SU-DHL-6 (cell line): ENCODE results near the gene IL17REL.
"Not testable (repeated sequence)": the region's sequence is repeated elsewhere in the genome, so short reads cannot be mapped to it uniquely, and the experiment has no call there.

Experiments
- H2AFZ ChIP-seq: fragments of 200-600 bp; sonication (generic); 2 replicates; pipeline ENCODE4 v1.6.1; 2014; ENCODE audit warnings: low read depth, mild to moderate bottlenecking, moderate library complexity, mixed read lengths, antibody characterized with exemption, low read length; ENCODE audit not compliant: severe bottlenecking
- H3F3A ChIP-seq: fragments of 200-600 bp; shearing (Covaris generic); 2 replicates; pipeline ENCODE4 v1.6.0; 2016; ENCODE audit warnings: antibody characterized with exemption, mild to moderate bottlenecking; ENCODE audit not compliant: insufficient read depth
- H3K27ac ChIP-seq: fragments of 200-600 bp; sonication (generic); 2 replicates; pipeline ENCODE4 v1.5.1; 2016; ENCODE audit warnings: low read depth, mild to moderate bottlenecking, low read length, moderate library complexity, mixed read lengths
- H3K27me3 ChIP-seq: fragments of 200-600 bp; sonication (generic), shearing (Covaris generic); 2 replicates; pipeline ENCODE4 v1.6.0; 2014; ENCODE audit warnings: mild to moderate bottlenecking, low read length
- H3K36me3 ChIP-seq: fragments of 200-600 bp; sonication (generic); 2 replicates; pipeline ENCODE4 v1.6.1; 2014; ENCODE audit warnings: mild to moderate bottlenecking, low read length, mixed read lengths
- H3K4me2 ChIP-seq: fragments of 300-600, 200-600 bp; shearing (Covaris generic), sonication (generic); 2 replicates; pipeline ENCODE4 v1.6.0; 2014; ENCODE audit warnings: low read length, low read depth, mild to moderate bottlenecking; ENCODE audit not compliant: poor library complexity, severe bottlenecking
- H3K4me3 ChIP-seq: fragments of 200-600 bp; sonication (generic); 2 replicates; pipeline ENCODE4 v1.5.1; 2014; ENCODE audit warnings: antibody characterized with exemption, low read length, mild to moderate bottlenecking, mixed read lengths; ENCODE audit not compliant: insufficient read depth, poor library complexity, severe bottlenecking
- H3K79me2 ChIP-seq: fragments of 200-600 bp; sonication (generic); 2 replicates; pipeline ENCODE4 v1.6.1; 2014; ENCODE audit warnings: mild to moderate bottlenecking, low read length, moderate library complexity; ENCODE audit not compliant: insufficient read depth
- H3K9ac ChIP-seq: fragments of 200-600 bp; sonication (generic); 2 replicates; pipeline ENCODE4 v1.7.0; 2014; ENCODE audit warnings: mild to moderate bottlenecking, low read length
- H3K9me2 ChIP-seq: fragments of 200-600 bp; sonication (generic); replicated peaks from 2 replicates; pipeline ENCODE4 v1.6.1; 2014; ENCODE audit warnings: low read length; ENCODE audit not compliant: insufficient read depth
- H3K9me3 ChIP-seq: fragments of 200-600 bp; sonication (generic); 2 replicates; pipeline ENCODE4 v1.6.1; 2014; ENCODE audit warnings: low read length, mixed read lengths; ENCODE audit not compliant: insufficient read depth
- H4K20me1 ChIP-seq: fragments of 200-600 bp; sonication (generic); 2 replicates; pipeline ENCODE4 v1.6.1; 2014; ENCODE audit warnings: low read depth, mild to moderate bottlenecking, antibody characterized with exemption, low read length, moderate library complexity, mixed read lengths
- EZH2phosphoT487 ChIP-seq: fragments of 200-600 bp; sonication (generic), shearing (Covaris generic); conservative IDR thresholded peaks from 2 replicates; pipeline ENCODE4 v1.6.1; 2018; ENCODE audit warnings: mild to moderate bottlenecking, antibody characterized with exemption, low read length, moderate library complexity, mixed read lengths
- TF ChIP-seq, protein P1 (sequence below): fragments of 200-600 bp; sonication (generic); IDR thresholded peaks from one replicate; pipeline ENCODE4 v1.5.1; 2017; ENCODE audit warnings: antibody characterized with exemption, mild to moderate bottlenecking, low read length, moderate library complexity; ENCODE audit not compliant: insufficient read depth, poor library complexity, severe bottlenecking

The IL17REL gene

GRCh38 chr22:49991907-49992533 lies 20.5 kb downstream of the IL17REL start:
- Histone ChIP-seq H3K9me2 (no peaks in the 10 kb centered on the region), H3K27ac (no peak overlapping the region), H4K20me1 (no peaks in the 10 kb centered on the region), H3K27me3 (no peaks in the 10 kb centered on the region), H3K9ac (no peak overlapping the region), H3F3A (no peaks in the 10 kb centered on the region), H3K36me3 (no peaks in the 10 kb centered on the region), H3K9me3 (no peaks in the 10 kb centered on the region), H3K79me2 (no peaks in the 10 kb centered on the region), H3K4me3 (no peak overlapping the region), H2AFZ (no peak overlapping the region), H3K4me2 (no peak overlapping the region)
- TF ChIP-seq, protein P1, sequence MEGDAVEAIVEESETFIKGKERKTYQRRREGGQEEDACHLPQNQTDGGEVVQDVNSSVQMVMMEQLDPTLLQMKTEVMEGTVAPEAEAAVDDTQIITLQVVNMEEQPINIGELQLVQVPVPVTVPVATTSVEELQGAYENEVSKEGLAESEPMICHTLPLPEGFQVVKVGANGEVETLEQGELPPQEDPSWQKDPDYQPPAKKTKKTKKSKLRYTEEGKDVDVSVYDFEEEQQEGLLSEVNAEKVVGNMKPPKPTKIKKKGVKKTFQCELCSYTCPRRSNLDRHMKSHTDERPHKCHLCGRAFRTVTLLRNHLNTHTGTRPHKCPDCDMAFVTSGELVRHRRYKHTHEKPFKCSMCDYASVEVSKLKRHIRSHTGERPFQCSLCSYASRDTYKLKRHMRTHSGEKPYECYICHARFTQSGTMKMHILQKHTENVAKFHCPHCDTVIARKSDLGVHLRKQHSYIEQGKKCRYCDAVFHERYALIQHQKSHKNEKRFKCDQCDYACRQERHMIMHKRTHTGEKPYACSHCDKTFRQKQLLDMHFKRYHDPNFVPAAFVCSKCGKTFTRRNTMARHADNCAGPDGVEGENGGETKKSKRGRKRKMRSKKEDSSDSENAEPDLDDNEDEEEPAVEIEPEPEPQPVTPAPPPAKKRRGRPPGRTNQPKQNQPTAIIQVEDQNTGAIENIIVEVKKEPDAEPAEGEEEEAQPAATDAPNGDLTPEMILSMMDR, result no peak
- no peak for TF ChIP-seq EZH2phosphoT487

GRCh38 chr22:49991167-49991566 lies 21.4 kb downstream of the IL17REL start:
- Histone ChIP-seq H4K20me1 (no peaks in the 10 kb centered on the region), H3K9me2 (no peaks in the 10 kb centered on the region), H3K79me2 (no peaks in the 10 kb centered on the region), H3K27me3 (no peaks in the 10 kb centered on the region), H3K9me3 (0 out of 2 replicates have a peak, but pooled peaks cover 4% of the 10 kb centered on the region), H3K36me3 (no peaks in the 10 kb centered on the region), H2AFZ (no peak overlapping the region), H3F3A (no peaks in the 10 kb centered on the region), H3K4me2 (no peak overlapping the region), H3K9ac (no peak overlapping the region), H3K4me3 (no peak overlapping the region), H3K27ac (no peak overlapping the region)
- TF ChIP-seq, protein P1, result no peak
- no peak for TF ChIP-seq EZH2phosphoT487

DNA sequence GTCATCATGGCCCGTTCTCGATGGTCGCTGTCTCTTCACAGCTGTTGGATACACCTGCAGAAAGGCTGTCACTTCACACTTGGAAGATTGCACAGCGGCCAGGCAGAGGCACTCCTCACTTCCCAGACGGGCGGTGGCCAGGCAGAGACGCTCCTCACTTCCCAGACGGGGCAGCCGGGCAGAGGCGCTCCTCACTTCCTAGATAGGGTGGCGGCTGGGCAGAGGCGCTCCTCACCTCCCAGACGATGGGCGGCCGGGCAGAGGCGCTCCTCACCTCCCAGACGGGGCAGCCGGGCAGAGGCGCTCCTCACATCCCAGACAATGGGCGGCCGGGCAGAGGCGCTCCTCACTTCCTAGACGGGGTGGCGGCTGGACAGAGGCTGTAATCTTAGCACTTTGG lies 22.7 kb downstream of the IL17REL start:
- not testable (repeated sequence) for H3K9me3 ChIP-seq, H3F3A ChIP-seq, H3K27ac ChIP-seq, H3K27me3 ChIP-seq, H4K20me1 ChIP-seq, H2AFZ ChIP-seq, H3K79me2 ChIP-seq, H3K9me2 ChIP-seq, H3K4me3 ChIP-seq, H3K4me2 ChIP-seq, H3K9ac ChIP-seq, H3K36me3 ChIP-seq

DNA sequence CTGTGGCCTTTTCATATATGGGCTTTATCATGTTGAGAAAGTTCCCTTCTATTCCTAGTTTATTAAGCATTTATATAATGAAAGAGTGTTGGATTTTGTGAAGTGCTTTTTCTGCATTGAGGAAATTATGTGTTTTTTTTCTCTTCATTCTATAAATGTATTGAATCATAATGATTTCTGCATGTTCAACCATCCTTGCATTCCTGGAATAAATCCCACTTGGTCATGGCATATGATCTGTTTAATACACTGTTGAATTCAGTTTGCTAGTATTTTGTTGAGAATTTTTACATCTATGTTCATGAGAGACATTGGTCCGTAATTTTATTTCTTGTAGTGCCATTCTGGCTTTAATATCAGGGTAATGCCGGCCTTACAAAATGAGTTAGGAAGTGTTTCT lies 26.2 kb downstream of the IL17REL start:
- Histone ChIP-seq H3K4me3 (no peak overlapping the region), H4K20me1 (no peaks in the 10 kb centered on the region), H3F3A (no peaks in the 10 kb centered on the region), H3K9ac (no peak overlapping the region), H3K4me2 (no peak overlapping the region), H3K79me2 (no peaks in the 10 kb centered on the region), H2AFZ (no peak overlapping the region), H3K27ac (no peak overlapping the region), H3K27me3 (no peaks in the 10 kb centered on the region), H3K9me3 (0 out of 2 replicates have a peak, but pooled peaks cover 4% of the 10 kb centered on the region), H3K9me2 (no peaks in the 10 kb centered on the region), H3K36me3 (no peaks in the 10 kb centered on the region)
- no peak for TF ChIP-seq EZH2phosphoT487
- TF ChIP-seq, protein P1, result no peak
